Neural cell (in vitro differentiated cells): ENCODE measurements around the gene SIPA1L2. TPM values are rescaled to one million over a fixed set of nuclear protein-coding genes. Genes with fewer than 3 reads are reported as not detected.

ENCODE experiments used
- H2AFZ ChIP-seq: fragments of 200-600, 300-800 bp; sonication (generic), shearing (Covaris generic); 2 replicates; pipeline ENCODE4 v1.6.0; 2014; ENCODE audit warnings: low read depth, mild to moderate bottlenecking, antibody characterized with exemption, low read length, moderate library complexity
- H3F3A ChIP-seq: fragments of 200-600 bp; shearing (Covaris generic); 2 replicates; pipeline ENCODE4 v1.6.1; 2016; ENCODE audit warnings: mild to moderate bottlenecking, moderate library complexity, mixed read lengths, antibody characterized with exemption, low read length; ENCODE audit not compliant: insufficient read depth, poor library complexity, severe bottlenecking
- H3K27ac ChIP-seq: fragments of 200-600, 300-800 bp; sonication (generic), shearing (Covaris generic); 2 replicates; pipeline ENCODE4 v1.5.1; 2014; ENCODE audit warnings: mild to moderate bottlenecking, low read length, moderate library complexity
- H3K27me3 ChIP-seq: fragments of 300-800, 200-600 bp; sonication (generic), shearing (Covaris generic); 2 replicates; pipeline ENCODE4 v1.6.0; 2014; ENCODE audit warnings: mild to moderate bottlenecking, low read depth, low read length, moderate library complexity; ENCODE audit not compliant: insufficient read depth
- H3K36me3 ChIP-seq: fragments of 300-800, 200-600 bp; sonication (generic), shearing (Covaris generic); 2 replicates; pipeline ENCODE4 v1.5.1; 2014; ENCODE audit warnings: mild to moderate bottlenecking, antibody characterized with exemption, low read length, moderate library complexity; ENCODE audit not compliant: insufficient read depth
- H3K4me2 ChIP-seq: fragments of 300-800, 200-600 bp; sonication (generic), shearing (Covaris generic); 2 replicates; pipeline ENCODE4 v1.6.0; 2014; ENCODE audit warnings: mild to moderate bottlenecking, low read length
- H3K4me3 ChIP-seq: fragments of 300-800, 200-600 bp; sonication (generic), shearing (Covaris generic); 2 replicates; pipeline ENCODE4 v1.5.1; 2014; ENCODE audit warnings: mild to moderate bottlenecking, low read length, moderate library complexity
- H3K79me2 ChIP-seq: fragments of 200-600 bp; shearing (Covaris generic); replicated peaks from 2 replicates; pipeline ENCODE4 v1.6.0; 2014; ENCODE audit warnings: mild to moderate bottlenecking, low read length, moderate library complexity; ENCODE audit not compliant: insufficient read depth
- H3K9ac ChIP-seq: fragments of 300-800, 200-600 bp; sonication (generic), shearing (Covaris generic); 2 replicates; pipeline ENCODE4 v1.6.1; 2016; ENCODE audit warnings: mild to moderate bottlenecking, low read length, mixed read lengths
- H3K9me2 ChIP-seq: fragments of 200-600 bp; shearing (Covaris generic); 2 replicates; pipeline ENCODE4 v1.6.1; 2016; ENCODE audit warnings: mild to moderate bottlenecking, low read length, mixed read lengths; ENCODE audit not compliant: insufficient read depth
- H3K9me3 ChIP-seq: fragments of 200-600, 300-800 bp; sonication (generic), shearing (Covaris generic); 2 replicates; pipeline ENCODE4 v1.6.1; 2016; ENCODE audit warnings: mild to moderate bottlenecking, mixed run types, low read length, moderate library complexity, mixed read lengths
- H4K20me1 ChIP-seq: fragments of 200-600 bp; shearing (Covaris generic); 2 replicates; pipeline ENCODE4 v1.6.1; 2016; ENCODE audit warnings: mild to moderate bottlenecking, mixed run types; ENCODE audit not compliant: insufficient read depth
- CTCF ChIP-seq: fragments of 450-650 bp; IDR thresholded peaks from 2 replicates; pipeline ENCODE4 v1.5.1; 2014; ENCODE audit warnings: antibody characterized with exemption, mild to moderate bottlenecking, moderate library complexity; ENCODE audit not compliant: poor library complexity, severe bottlenecking
- EP300 ChIP-seq: fragments of 450-650 bp; conservative IDR thresholded peaks from 2 replicates; pipeline ENCODE4 v1.6.1; 2014; ENCODE audit warnings: antibody characterized with exemption, mild to moderate bottlenecking, moderate library complexity; ENCODE audit not compliant: poor library complexity, severe bottlenecking
- EZH2 ChIP-seq: fragments of 200-600, 300-800 bp; shearing (Covaris generic), sonication (generic); IDR thresholded peaks from 2 replicates; pipeline ENCODE4 v1.6.1; 2014; ENCODE audit warnings: antibody characterized with exemption, low read length, borderline replicate concordance, mild to moderate bottlenecking; ENCODE audit not compliant: insufficient read depth, poor library complexity, severe bottlenecking
- MXI1 ChIP-seq: fragments of 450-650 bp; conservative IDR thresholded peaks from 2 replicates; pipeline ENCODE4 v1.6.1; 2014; ENCODE audit warnings: antibody characterized with exemption, mild to moderate bottlenecking; ENCODE audit not compliant: poor library complexity, severe bottlenecking
- POLR2AphosphoS5 ChIP-seq: IDR thresholded peaks from 2 replicates; pipeline ENCODE4 v1.6.1; 2012
- RAD21 ChIP-seq: fragments of 450-650 bp; conservative IDR thresholded peaks from 2 replicates; pipeline ENCODE4 v1.6.1; 2014; ENCODE audit warnings: antibody characterized with exemption, mild to moderate bottlenecking, moderate library complexity
- REST ChIP-seq: IDR thresholded peaks from 2 replicates; pipeline ENCODE4 v1.6.1; 2012; ENCODE audit warnings: borderline replicate concordance
- SMC3 ChIP-seq: fragments of 450-650 bp; conservative IDR thresholded peaks from 2 replicates; pipeline ENCODE4 v1.6.1; 2014; ENCODE audit warnings: antibody characterized with exemption, mild to moderate bottlenecking, moderate library complexity; ENCODE audit not compliant: poor library complexity
- TAF1 ChIP-seq: IDR thresholded peaks from 2 replicates; pipeline ENCODE4 v1.6.1; 2012; ENCODE audit warnings: low read depth
- polyA plus RNA-seq: library from polyadenylated mRNA; depleted of rRNA; stranded (reverse); fragments of >200 nt; gene quantifications from 2 replicates; pipeline ENCODE4 v1.2.3, GENCODE V29; 2014

Gene SIPA1L2
- polyA plus RNA-seq, 1 donor from 2014 or later = 5.6 TPM

- H3K9ac ChIP-seq = no peak overlapping the region
- no peaks in the 10 kb centered on the region for H3F3A ChIP-seq
- no peaks in the 10 kb centered on the region for H3K9me2 ChIP-seq
- H2AFZ ChIP-seq = no peak overlapping the region
- TF ChIP-seq MXI1 (no peak), RAD21 (no peak), CTCF (no peak), TAF1 (no peak), REST (no peak), EZH2 (no peak), EP300 (no peak), SMC3 (no peak), POLR2AphosphoS5 (no peak)
- no peaks in the 10 kb centered on the region for H3K9me3 ChIP-seq
- H3K79me2 ChIP-seq = peaks cover 83% of the 10 kb centered on the region
- H3K27me3 ChIP-seq = no peaks in the 10 kb centered on the region
- H3K27ac ChIP-seq = no peak overlapping the region
- H3K4me2 ChIP-seq = no peak overlapping the region
- H4K20me1 ChIP-seq = no peaks in the 10 kb centered on the region
- no peaks in the 10 kb centered on the region for H3K36me3 ChIP-seq
- no peak overlapping the region for H3K4me3 ChIP-seq
Measured at GRCh38 chr1:232624546-232625281, 5.2 kb downstream of the SIPA1L2 start.

GRCh38 chr1:232622981-232623380 is 7.0 kb downstream of the SIPA1L2 start:
- Histone ChIP-seq H3K9me3 (no peaks in the 10 kb centered on the region), H3K4me2 (no peak overlapping the region), H3K36me3 (no peaks in the 10 kb centered on the region), H3K27ac (no peak overlapping the region), H2AFZ (no peak overlapping the region), H4K20me1 (no peaks in the 10 kb centered on the region), H3K9me2 (no peaks in the 10 kb centered on the region), H3K9ac (no peak overlapping the region), H3K27me3 (no peaks in the 10 kb centered on the region), H3K79me2 (peaks cover 73% of the 10 kb centered on the region), H3K4me3 (no peak overlapping the region), H3F3A (no peaks in the 10 kb centered on the region)
- TF ChIP-seq SMC3 (no peak), REST (no peak), POLR2AphosphoS5 (no peak), TAF1 (no peak), MXI1 (no peak)
